Neural progenitor cell (in vitro differentiated cells): ENCODE results near the gene ESPL1. TPM values are rescaled to one million over a fixed set of nuclear protein-coding genes. Genes with fewer than 3 reads are reported as not detected.

Experiments
- DNase-seq: peaks from one replicate; pipeline ENCODE4 v3.0.0-alpha.2; 2016; ENCODE audit warnings: low spot score
- H2AFZ ChIP-seq: fragments of 200-600 bp; sonication (generic); replicated peaks from 2 replicates; pipeline ENCODE4 v1.6.1; 2016; ENCODE audit warnings: antibody characterized with exemption
- H3F3A ChIP-seq: fragments of 200-600 bp; sonication (generic); 2 replicates; pipeline ENCODE4 v1.6.1; 2016; ENCODE audit warnings: antibody characterized with exemption, low read depth
- H3K27ac ChIP-seq: fragments of 200-600 bp; sonication (generic); 2 replicates; pipeline ENCODE4 v1.5.1; 2016; ENCODE audit warnings: mild to moderate bottlenecking
- H3K27me3 ChIP-seq: fragments of 200-600 bp; sonication (generic); 2 replicates; pipeline ENCODE4 v1.6.1; 2016; ENCODE audit warnings: mild to moderate bottlenecking, moderate library complexity
- H3K36me3 ChIP-seq: fragments of 200-600 bp; sonication (generic); 2 replicates; pipeline ENCODE4 v1.5.1; 2016
- H3K4me1 ChIP-seq: fragments of 200-600 bp; sonication (generic); 2 replicates; pipeline ENCODE4 v1.6.1; 2016; ENCODE audit warnings: mixed run types
- H3K4me2 ChIP-seq: fragments of 200-600 bp; sonication (generic); 2 replicates; pipeline ENCODE4 v1.6.1; 2016
- H3K4me3 ChIP-seq: fragments of 200-600 bp; sonication (generic); 2 replicates; pipeline ENCODE4 v1.5.1; 2016
- H3K79me2 ChIP-seq: fragments of 200-600 bp; sonication (generic); 2 replicates; pipeline ENCODE4 v1.6.1; 2016; ENCODE audit warnings: low read depth
- H3K9ac ChIP-seq: fragments of 200-600 bp; sonication (generic); 2 replicates; pipeline ENCODE4 v1.6.1; 2016
- H3K9me3 ChIP-seq: fragments of 200-600 bp; sonication (generic); 2 replicates; pipeline ENCODE4 v1.5.1; 2016; ENCODE audit warnings: low read depth
- H4K20me1 ChIP-seq: fragments of 200-600 bp; sonication (generic); 2 replicates; pipeline ENCODE4 v1.6.1; 2016; ENCODE audit warnings: low read depth
- H3K27ac Mint-ChIP-seq: 3 replicates; pipeline ENCODE4 v1.8.0; 2021; ENCODE audit warnings: mixed read lengths
- H3K27me3 Mint-ChIP-seq: 2 replicates; pipeline ENCODE4 v1.8.0; 2022; ENCODE audit warnings: low read depth, mild to moderate bottlenecking, inconsistent platforms, moderate library complexity, mixed read lengths; ENCODE audit not compliant: insufficient read depth
- H3K36me3 Mint-ChIP-seq: 3 replicates; pipeline ENCODE4 v1.8.0; 2021; ENCODE audit warnings: mixed read lengths
- H3K4me1 Mint-ChIP-seq: 3 replicates; pipeline ENCODE4 v1.8.0; 2021; ENCODE audit warnings: mixed read lengths
- H3K4me3 Mint-ChIP-seq: 3 replicates; pipeline ENCODE4 v1.8.0; 2021; ENCODE audit warnings: mild to moderate bottlenecking, moderate library complexity, mixed read lengths
- H3K9me3 Mint-ChIP-seq: 3 replicates; pipeline ENCODE4 v1.8.0; 2020; ENCODE audit warnings: mixed read lengths
- CTCF ChIP-seq: fragments of 200-600 bp; sonication (generic); IDR thresholded peaks from 2 replicates; pipeline ENCODE4 v1.5.1; 2017; ENCODE audit warnings: antibody characterized with exemption, mild to moderate bottlenecking
- EZH2 ChIP-seq: fragments of 200-600 bp; sonication (generic); IDR thresholded peaks from 2 replicates; pipeline ENCODE4 v1.6.1; 2017; ENCODE audit warnings: antibody characterized with exemption, mild to moderate bottlenecking, moderate library complexity
- EZH2phosphoT487 ChIP-seq: fragments of 200-600 bp; sonication (generic); IDR thresholded peaks from 2 replicates; pipeline ENCODE4 v1.6.1; 2017; ENCODE audit warnings: antibody characterized with exemption
- total RNA-seq: library from RNA; depleted of rRNA; stranded (reverse); fragments of >200 nt; gene quantifications from 2 replicates; pipeline ENCODE4 v1.2.3, GENCODE V29; 2015; ENCODE audit warnings: low replicate concordance

The ESPL1 gene
- 34.3 and 54.0 TPM in 2 replicates for total RNA-seq

DNA sequence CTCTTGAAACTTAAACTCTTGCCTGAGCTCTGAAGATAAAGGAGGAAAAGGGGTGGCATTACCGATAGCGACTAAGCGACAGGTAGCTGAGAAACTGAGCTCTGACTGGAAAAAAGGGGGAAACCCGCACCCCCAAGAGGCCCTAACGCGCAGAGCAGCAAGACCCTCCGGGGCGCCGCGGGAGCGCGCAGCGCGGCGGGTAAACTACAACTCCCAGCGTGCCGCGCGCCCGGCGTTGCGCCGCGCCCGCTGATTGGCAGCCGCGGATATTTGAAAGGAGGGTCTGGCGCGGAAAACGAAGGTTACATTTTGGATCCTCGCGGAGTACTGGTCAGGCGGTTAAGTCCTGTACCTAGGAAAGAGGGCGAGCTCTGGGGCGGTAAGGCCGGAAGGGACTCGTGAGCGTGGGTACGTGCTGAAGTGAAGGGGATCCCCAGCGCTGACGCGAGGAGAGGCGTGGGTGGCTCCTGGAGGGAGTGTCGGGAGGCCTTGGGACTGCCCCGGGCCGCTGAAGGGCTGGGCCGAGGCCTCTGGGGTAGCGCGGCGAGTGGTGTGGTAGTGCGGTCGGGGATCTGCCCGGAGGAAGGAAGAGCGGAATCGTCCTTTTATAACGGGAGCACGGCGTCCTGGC lies at the start of gene ESPL1:
Gene ESPL1, plus strand, starts transcription at position 301 of the 631 bp plus-strand sequence. CDS start 468 bp downstream, outside the sequence.
- Histone ChIP-seq H3K36me3 (peaks cover 5% of the 10 kb centered on the region), H3K27me3 (no peaks in the 10 kb centered on the region), H3K27ac (no peak within 1 kb of the TSS), H3K79me2 (peaks cover 36% of the 10 kb centered on the region), H3K9me3 (no peaks in the 10 kb centered on the region), H3K4me1 (peaks cover 24% of the 10 kb centered on the region), H4K20me1 (peaks cover 4% of the 10 kb centered on the region), H3K4me2 (peak within 1 kb of the TSS; percentile 93), H2AFZ (peak within 1 kb of the TSS; percentile 82), H3K9ac (peak within 1 kb of the TSS; percentile 52), H3K4me3 (peak within 1 kb of the TSS; percentile 88), H3F3A (peaks cover 8% of the 10 kb centered on the region)
- Mint-ChIP-seq H3K27ac (peak within 1 kb of the TSS; percentile 95), H3K9me3 (no peaks in the 10 kb centered on the region), H3K4me3 (peak within 1 kb of the TSS; percentile 100), H3K36me3 (peaks cover 12% of the 10 kb centered on the region), H3K4me1 (peaks cover 41% of the 10 kb centered on the region), H3K27me3 (peaks cover 3% of the 10 kb centered on the region)
- TF ChIP-seq EZH2, result no peak
- peak; percentile 61 for TF ChIP-seq CTCF
- no peak for TF ChIP-seq EZH2phosphoT487
- peak; percentile 96 for DNase-seq

DNA sequence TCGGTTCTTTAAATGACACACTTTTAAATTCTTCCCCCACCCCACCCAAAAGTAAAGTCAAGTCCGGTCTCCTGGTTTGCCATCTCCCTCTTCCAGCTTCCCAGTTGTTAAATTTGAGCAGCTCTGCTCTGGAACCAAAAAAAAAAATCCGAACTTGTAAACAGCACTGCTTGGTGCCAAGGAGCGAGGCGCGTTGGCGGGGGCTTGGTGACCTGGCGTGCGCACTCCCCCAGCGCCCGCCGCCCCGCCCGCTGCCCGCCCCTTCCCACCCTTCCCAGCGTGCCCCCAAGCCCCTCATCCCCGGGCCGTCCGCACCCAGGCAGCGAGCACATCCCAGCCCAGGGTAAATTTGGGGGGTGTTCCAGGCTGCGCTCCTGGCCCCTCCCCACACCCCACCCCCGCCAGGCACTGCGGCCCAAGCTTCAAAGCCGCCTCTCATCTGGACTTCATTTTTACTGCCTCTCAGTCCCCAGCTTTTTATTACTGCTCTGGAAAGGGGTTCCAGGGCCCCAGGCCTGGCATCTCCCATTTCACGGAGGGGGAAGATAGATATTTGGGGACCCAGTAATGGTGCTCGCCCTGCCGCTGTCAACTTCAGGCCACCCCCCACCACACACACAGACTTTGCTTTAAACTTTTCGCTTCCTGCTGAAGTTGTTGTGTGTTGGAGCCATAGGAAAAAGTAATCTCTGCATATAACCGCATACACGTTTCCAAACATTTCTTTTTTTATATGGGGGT lies 49.4 kb upstream of the ESPL1 start:
- H3K4me1 Mint-ChIP-seq, result peaks cover 54% of the 10 kb centered on the region
- Histone ChIP-seq H3K4me2 (peak overlapping the region; percentile 77), H3K9me3 (no peaks in the 10 kb centered on the region), H3K79me2 (peaks cover 41% of the 10 kb centered on the region), H2AFZ (no peak overlapping the region), H3K4me3 (peak overlapping the region; percentile 51), H3K4me1 (peaks cover 53% of the 10 kb centered on the region), H3F3A (peaks cover 68% of the 10 kb centered on the region), H4K20me1 (peaks cover 4% of the 10 kb centered on the region), H3K27ac (no peak overlapping the region), H3K9ac (no peak overlapping the region), H3K36me3 (no peaks in the 10 kb centered on the region), H3K27me3 (peaks cover 16% of the 10 kb centered on the region)
- DNase-seq, result no peak
- H3K27ac Mint-ChIP-seq, result no peak overlapping the region
- no peaks in the 10 kb centered on the region for H3K9me3 Mint-ChIP-seq
- peak overlapping the region; percentile 91 for H3K4me3 Mint-ChIP-seq
- H3K27me3 Mint-ChIP-seq, result peaks cover 36% of the 10 kb centered on the region
- H3K36me3 Mint-ChIP-seq, result no peaks in the 10 kb centered on the region
- TF ChIP-seq EZH2, result no peak
- TF ChIP-seq EZH2phosphoT487, result no peak
- no peak for TF ChIP-seq CTCF

- Histone ChIP-seq H3F3A (peaks cover 75% of the 10 kb centered on the region), H3K36me3 (no peaks in the 10 kb centered on the region), H3K4me1 (peaks cover 60% of the 10 kb centered on the region), H3K27ac (no peak overlapping the region), H3K4me3 (peak overlapping the region; percentile 51), H3K79me2 (peaks cover 41% of the 10 kb centered on the region), H4K20me1 (peaks cover 4% of the 10 kb centered on the region), H3K4me2 (peak overlapping the region; percentile 77), H2AFZ (peak overlapping the region; percentile 3), H3K9me3 (no peaks in the 10 kb centered on the region), H3K27me3 (peaks cover 16% of the 10 kb centered on the region), H3K9ac (no peak overlapping the region)
- Mint-ChIP-seq H3K4me3 (peak overlapping the region; percentile 91), H3K9me3 (no peaks in the 10 kb centered on the region), H3K27me3 (peaks cover 36% of the 10 kb centered on the region), H3K27ac (no peak overlapping the region), H3K4me1 (peaks cover 55% of the 10 kb centered on the region), H3K36me3 (no peaks in the 10 kb centered on the region)
- TF ChIP-seq EZH2 (peak; percentile 54), CTCF (no peak)
- DNase-seq, result no peak
These were observed 48.7 kb upstream of the ESPL1 start for GRCh38 chr12:53219292-53219955.
